ENCODE results near the gene DYRK1A. TPM values are rescaled to one million over a fixed set of nuclear protein-coding genes. Genes with fewer than 3 reads are reported as not detected.
A peak's percentile ranks its signal among the peaks of the same experiment; 100 is the strongest.

DYRK1A gene
- total RNA-seq, 4 donors from 2014 or later = 42.0 to 137 (median 119) TPM

GRCh38 chr21:37396855-37397254, 30.3 kb downstream of the DYRK1A start:
- TF ChIP-seq CTCF (IDR thresholded peaks at IDR 0.05) (no peak), POLR2A (IDR thresholded peaks at IDR 0.05) (no peak)
- Histone ChIP-seq H3K27ac (no peak overlapping the region), H3K36me3 (no peaks in the 10 kb centered on the region), H3K9me3 (no peaks in the 10 kb centered on the region), H3K27me3 (no peaks in the 10 kb centered on the region), H3K4me3 (no peak overlapping the region), H3K4me1 (peaks cover 0 to 7% of the 10 kb centered on the region in 2 donors)
- DNase-seq = no peak
- intact Hi-C loops (cut with DNase I; ENCODE audit: low total_unique reads) = no loop called here

DNA sequence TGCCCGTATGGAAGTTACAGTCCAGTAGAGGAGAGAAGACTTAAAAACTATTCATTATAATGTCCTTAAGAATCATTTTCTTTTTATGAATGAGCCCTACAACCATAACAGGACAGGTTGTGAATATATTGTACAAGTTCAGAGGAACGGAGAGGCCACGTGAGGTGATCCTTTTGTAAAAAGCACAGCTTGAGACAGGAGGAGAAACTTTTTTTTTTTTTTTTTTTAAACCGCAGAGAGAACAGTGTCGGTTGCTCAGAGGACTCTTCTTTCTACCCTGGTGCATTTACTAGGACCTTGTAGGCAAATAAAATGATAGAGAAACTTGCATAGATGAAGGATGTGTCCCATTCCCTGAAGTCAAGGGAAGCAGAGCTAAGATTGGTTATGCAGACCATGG, 32.1 kb downstream of the DYRK1A start:
- TF ChIP-seq CTCF (IDR thresholded peaks at IDR 0.05) (no peak), POLR2A (IDR thresholded peaks at IDR 0.05) (no peak)
- peaks cover 0 to 5% of the 10 kb centered on the region in 2 donors for H3K9me3 ChIP-seq
- no peaks in the 10 kb centered on the region for H3K27me3 ChIP-seq
- intact Hi-C loops (cut with DNase I; ENCODE audit: low total_unique reads) = no loop called here
- no peak overlapping the region for H3K4me3 ChIP-seq
- DNase-seq = no peak
- no peak overlapping the region for H3K27ac ChIP-seq
- peaks cover 0 to 5% of the 10 kb centered on the region in 2 donors for H3K4me1 ChIP-seq
- H3K36me3 ChIP-seq = no peaks in the 10 kb centered on the region

- intact Hi-C loops (cut with DNase I; ENCODE audit: low total_unique reads) = no loop called here
- no peaks in the 10 kb centered on the region for H3K27me3 ChIP-seq
- no peaks in the 10 kb centered on the region for H3K36me3 ChIP-seq
- no peak for DNase-seq
- peaks cover 0 to 9% of the 10 kb centered on the region in 2 donors for H3K4me1 ChIP-seq
- H3K9me3 ChIP-seq = peaks cover 0 to 5% of the 10 kb centered on the region in 2 donors
- H3K27ac ChIP-seq = no peak overlapping the region
- no peak overlapping the region for H3K4me3 ChIP-seq
- TF ChIP-seq POLR2A (IDR thresholded peaks at IDR 0.05) (no peak), CTCF (IDR thresholded peaks at IDR 0.05) (no peak)
Observed at GRCh38 chr21:37402251-37402867, 35.8 kb downstream of the DYRK1A start.

- Histone ChIP-seq H3K27ac (no peak overlapping the region), H3K9me3 (peaks cover 0 to 5% of the 10 kb centered on the region in 2 donors), H3K36me3 (no peaks in the 10 kb centered on the region), H3K4me3 (no peak overlapping the region), H3K27me3 (no peaks in the 10 kb centered on the region), H3K4me1 (peaks cover 0 to 17% of the 10 kb centered on the region in 2 donors)
- no peak for TF ChIP-seq CTCF (IDR thresholded peaks at IDR 0.05)
- TF ChIP-seq POLR2A (IDR thresholded peaks at IDR 0.05) = no peak
- DNase-seq = no peak
- intact Hi-C loops (cut with DNase I; ENCODE audit: low total_unique reads) = no loop called here
Observed at GRCh38 chr21:37405629-37406028, 39.1 kb downstream of the DYRK1A start.

DNA sequence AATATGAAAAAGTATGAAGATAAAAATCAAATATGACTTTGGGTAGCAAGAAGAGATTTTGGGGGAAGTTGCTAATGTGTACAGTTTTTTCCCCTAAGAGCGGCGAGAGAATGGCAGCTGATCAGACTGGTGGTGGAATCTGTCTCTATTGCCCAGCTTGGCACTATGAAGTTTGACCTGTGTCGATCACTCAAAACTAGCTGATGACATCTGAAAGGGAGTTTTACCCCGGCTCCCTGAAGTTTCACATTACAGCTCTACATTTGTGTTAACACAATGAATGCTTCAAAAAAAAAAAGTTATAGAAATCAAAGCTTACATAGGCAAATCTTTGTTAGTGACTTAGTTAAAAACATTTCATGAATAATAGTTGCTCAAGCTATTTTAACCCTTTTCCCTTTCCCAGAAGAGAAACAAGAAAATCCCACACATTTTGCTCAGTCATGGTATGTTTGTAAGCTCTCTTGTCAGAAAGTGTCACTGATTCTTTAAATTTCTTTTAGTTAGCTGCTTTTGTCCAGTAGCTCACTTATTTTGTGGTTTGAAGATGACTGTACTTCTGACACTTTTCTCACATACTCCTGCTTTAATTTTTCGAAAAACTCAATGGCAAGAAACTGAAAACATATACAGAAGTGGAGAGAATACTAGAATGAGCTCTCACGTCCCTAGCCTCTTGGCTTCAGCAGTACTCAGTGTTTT, 41.3 kb downstream of the DYRK1A start:
- Histone ChIP-seq H3K4me1 (peaks cover 0 to 17% of the 10 kb centered on the region in 2 donors), H3K27me3 (no peaks in the 10 kb centered on the region), H3K27ac (peak overlapping the region in 1 of 2 donors; percentile 3), H3K4me3 (no peak overlapping the region), H3K9me3 (no peaks in the 10 kb centered on the region), H3K36me3 (no peaks in the 10 kb centered on the region)
- intact Hi-C loops (cut with DNase I; ENCODE audit: low total_unique reads) = no loop called here
- TF ChIP-seq CTCF (IDR thresholded peaks at IDR 0.05) = no peak
- TF ChIP-seq POLR2A (IDR thresholded peaks at IDR 0.05) = no peak
- DNase-seq = no peak

Measured in uterus (tissue), 4 donors.